Panc1 (cell line): ENCODE measurements around the gene RPRD1A. TPM values are rescaled to one million over a fixed set of nuclear protein-coding genes. Genes with fewer than 3 reads are reported as not detected.

Source experiments
- ATAC-seq: fragments of 200-7000 bp; cut with Tn5 transposase; 2 replicates; pipeline ENCODE4 v1.9.1; 2020; ENCODE audit warnings: mild to moderate bottlenecking, moderate library complexity
- BruUV-seq: library from RNA; stranded (reverse); fragments of 400-500 nt; replicated peaks from 2 replicates; lab custom pipeline; 2021; lab: Mats Ljungman, UMichigan
- CTCF ChIA-PET: fragments of 300-600 bp; sonication (Branson Sonifier 250); formaldehyde crosslinking; loops from one replicate; lab custom pipeline; 2022; ENCODE audit warnings: antibody characterized with exemption; lab: Charles Lee
- POLR2A ChIA-PET: fragments of 300-600 bp; sonication (Branson Sonifier 250); formaldehyde crosslinking; loops from one replicate; lab custom pipeline; 2022; ENCODE audit warnings: antibody characterized with exemption; lab: Charles Lee
- DNase-seq: peaks from one replicate; pipeline ENCODE4 v3.0.0-alpha.2; 2010; ENCODE audit warnings: low read depth, low spot score
- H3K27ac ChIP-seq: 2 replicates; pipeline ENCODE4 v1.5.1; 2011; ENCODE audit warnings: mild to moderate bottlenecking, low read length, inconsistent platforms
- H3K27me3 ChIP-seq: fragments of 200-500 bp; sonication (Bioruptor generic); 2 replicates; pipeline ENCODE4 v1.6.0; 2014; ENCODE audit warnings: low read length, inconsistent platforms; ENCODE audit not compliant: control insufficient read depth, insufficient read depth
- H3K36me3 ChIP-seq: fragments of 200-500 bp; sonication (Bioruptor generic); 2 replicates; pipeline ENCODE4 v1.5.1; 2014; ENCODE audit warnings: inconsistent platforms, mild to moderate bottlenecking, low read length, moderate library complexity; ENCODE audit not compliant: control insufficient read depth, insufficient read depth
- H3K4me1 ChIP-seq: 2 replicates; pipeline ENCODE4 v1.5.1; 2011; ENCODE audit warnings: inconsistent platforms, mild to moderate bottlenecking, low read length, moderate library complexity; ENCODE audit not compliant: control insufficient read depth, insufficient read depth
- H3K4me3 ChIP-seq, 2 experiments: 2 replicates each; pipeline ENCODE4 v1.5.1; 2011 to 2012; ENCODE audit warnings: low read depth in 2 of 2, low read length in 2 of 2, mild to moderate bottlenecking in 2 of 2, inconsistent platforms in 1 of 2, moderate library complexity in 1 of 2
- H3K9me3 ChIP-seq: fragments of 200-500 bp; sonication (Bioruptor generic); 2 replicates; pipeline ENCODE4 v1.5.1; 2014; ENCODE audit warnings: low read depth, mild to moderate bottlenecking, inconsistent platforms, low read length, moderate library complexity; ENCODE audit not compliant: control insufficient read depth, insufficient read depth
- POLR2AphosphoS5 ChIP-seq: IDR thresholded peaks from 2 replicates; pipeline ENCODE4 v1.6.1; 2012; ENCODE audit warnings: mild to moderate bottlenecking, low read depth, low read length, moderate library complexity
- SIN3A ChIP-seq: IDR thresholded peaks from 2 replicates; pipeline ENCODE4 v1.6.1; 2012; ENCODE audit warnings: low read depth, mild to moderate bottlenecking, low read length, moderate library complexity, borderline replicate concordance; ENCODE audit not compliant: insufficient read depth
- TCF7L2 ChIP-seq: IDR thresholded peaks from 2 replicates; pipeline ENCODE4 v1.6.1; 2011; ENCODE audit warnings: mild to moderate bottlenecking, low read depth, low read length, inconsistent platforms
- in situ Hi-C: cut with HindIII; loops from 2 replicates; pipeline ENCODE4 v1.10.0; 2016; ENCODE audit warnings: low sequenced_read_pairs, low pct_unique_long_range_greater_than_20kb
- intact Hi-C: fragments of 100-400 bp; cut with micrococcal nuclease; formaldehyde crosslinking; loops from one replicate; pipeline ENCODE4 v1.10.0; 2022; ENCODE audit not compliant: unreplicated experiment
- total RNA-seq: library from RNA; stranded (reverse); gene quantifications from one replicate; pipeline ENCODE4 v1.2.1, GENCODE V29; 2021; ENCODE audit not compliant: unreplicated experiment
- TF ChIP-seq, protein P1 (sequence below): fragments of 450-650 bp; IDR thresholded peaks from 2 replicates; pipeline ENCODE4 v1.5.1; 2017; ENCODE audit warnings: mild to moderate bottlenecking
- TF ChIP-seq, protein P2 (sequence below), 2 experiments: IDR thresholded peaks; 2 replicates each; pipeline ENCODE4 v1.6.1; 2011 to 2012; ENCODE audit warnings: low read depth in 2 of 2, control low read depth in 1 of 2, low read length in 1 of 2, mild to moderate bottlenecking in 1 of 2, moderate library complexity in 1 of 2; ENCODE audit not compliant: insufficient read depth in 1 of 2

The RPRD1A gene
- total RNA-seq, 1 experiment from 2014 or later, result 44.0 TPM

DNA sequence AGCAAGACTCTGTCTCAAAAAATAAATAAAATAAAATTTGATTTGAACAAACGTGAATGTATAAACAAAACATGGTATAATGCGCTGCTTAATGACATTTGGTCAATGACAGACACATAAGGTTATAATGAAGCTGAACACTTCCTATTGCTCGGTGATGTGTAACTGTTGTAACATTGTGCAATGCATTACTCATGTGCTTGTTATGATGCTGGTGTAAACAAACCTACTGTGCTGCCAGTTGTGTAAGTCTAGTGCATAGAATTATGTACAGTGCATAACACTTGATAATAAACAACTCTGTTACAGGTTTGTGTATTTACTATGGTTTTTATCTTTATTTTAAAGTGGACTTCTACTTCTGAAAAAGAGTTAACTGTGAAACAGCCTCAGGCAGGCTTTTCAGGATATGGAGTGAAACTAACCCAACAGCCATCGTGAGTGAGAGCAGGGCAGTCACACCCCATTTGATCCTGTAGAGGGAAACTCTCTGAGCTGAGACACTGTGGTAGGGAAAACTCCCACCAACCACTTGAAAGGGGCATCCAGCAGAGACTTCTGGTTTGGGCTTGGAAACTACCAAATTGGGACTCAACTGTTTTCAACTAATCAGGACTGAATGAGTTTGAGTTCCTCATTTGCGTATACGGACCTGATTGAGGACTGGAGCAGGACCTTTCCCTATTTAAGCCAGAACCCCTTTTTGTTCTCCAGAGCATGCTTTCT is 8.7 kb upstream of the RPRD1A start:
- Histone ChIP-seq H3K9me3 (no peaks in the 10 kb centered on the region), H3K36me3 (no peaks in the 10 kb centered on the region), H3K4me3 (no peak overlapping the region), H3K27me3 (no peaks in the 10 kb centered on the region), H3K27ac (no peak overlapping the region; the same call in 1 of the 2 replicates), H3K4me1 (peaks cover 4% of the 10 kb centered on the region; the same call in 1 of the 2 replicates)
- CTCF ChIA-PET, result no interaction called here
- no peak for TF ChIP-seq SIN3A
- no peak for TF ChIP-seq TCF7L2
- TF ChIP-seq, protein P1, sequence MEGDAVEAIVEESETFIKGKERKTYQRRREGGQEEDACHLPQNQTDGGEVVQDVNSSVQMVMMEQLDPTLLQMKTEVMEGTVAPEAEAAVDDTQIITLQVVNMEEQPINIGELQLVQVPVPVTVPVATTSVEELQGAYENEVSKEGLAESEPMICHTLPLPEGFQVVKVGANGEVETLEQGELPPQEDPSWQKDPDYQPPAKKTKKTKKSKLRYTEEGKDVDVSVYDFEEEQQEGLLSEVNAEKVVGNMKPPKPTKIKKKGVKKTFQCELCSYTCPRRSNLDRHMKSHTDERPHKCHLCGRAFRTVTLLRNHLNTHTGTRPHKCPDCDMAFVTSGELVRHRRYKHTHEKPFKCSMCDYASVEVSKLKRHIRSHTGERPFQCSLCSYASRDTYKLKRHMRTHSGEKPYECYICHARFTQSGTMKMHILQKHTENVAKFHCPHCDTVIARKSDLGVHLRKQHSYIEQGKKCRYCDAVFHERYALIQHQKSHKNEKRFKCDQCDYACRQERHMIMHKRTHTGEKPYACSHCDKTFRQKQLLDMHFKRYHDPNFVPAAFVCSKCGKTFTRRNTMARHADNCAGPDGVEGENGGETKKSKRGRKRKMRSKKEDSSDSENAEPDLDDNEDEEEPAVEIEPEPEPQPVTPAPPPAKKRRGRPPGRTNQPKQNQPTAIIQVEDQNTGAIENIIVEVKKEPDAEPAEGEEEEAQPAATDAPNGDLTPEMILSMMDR, result no peak
- TF ChIP-seq, protein P2, sequence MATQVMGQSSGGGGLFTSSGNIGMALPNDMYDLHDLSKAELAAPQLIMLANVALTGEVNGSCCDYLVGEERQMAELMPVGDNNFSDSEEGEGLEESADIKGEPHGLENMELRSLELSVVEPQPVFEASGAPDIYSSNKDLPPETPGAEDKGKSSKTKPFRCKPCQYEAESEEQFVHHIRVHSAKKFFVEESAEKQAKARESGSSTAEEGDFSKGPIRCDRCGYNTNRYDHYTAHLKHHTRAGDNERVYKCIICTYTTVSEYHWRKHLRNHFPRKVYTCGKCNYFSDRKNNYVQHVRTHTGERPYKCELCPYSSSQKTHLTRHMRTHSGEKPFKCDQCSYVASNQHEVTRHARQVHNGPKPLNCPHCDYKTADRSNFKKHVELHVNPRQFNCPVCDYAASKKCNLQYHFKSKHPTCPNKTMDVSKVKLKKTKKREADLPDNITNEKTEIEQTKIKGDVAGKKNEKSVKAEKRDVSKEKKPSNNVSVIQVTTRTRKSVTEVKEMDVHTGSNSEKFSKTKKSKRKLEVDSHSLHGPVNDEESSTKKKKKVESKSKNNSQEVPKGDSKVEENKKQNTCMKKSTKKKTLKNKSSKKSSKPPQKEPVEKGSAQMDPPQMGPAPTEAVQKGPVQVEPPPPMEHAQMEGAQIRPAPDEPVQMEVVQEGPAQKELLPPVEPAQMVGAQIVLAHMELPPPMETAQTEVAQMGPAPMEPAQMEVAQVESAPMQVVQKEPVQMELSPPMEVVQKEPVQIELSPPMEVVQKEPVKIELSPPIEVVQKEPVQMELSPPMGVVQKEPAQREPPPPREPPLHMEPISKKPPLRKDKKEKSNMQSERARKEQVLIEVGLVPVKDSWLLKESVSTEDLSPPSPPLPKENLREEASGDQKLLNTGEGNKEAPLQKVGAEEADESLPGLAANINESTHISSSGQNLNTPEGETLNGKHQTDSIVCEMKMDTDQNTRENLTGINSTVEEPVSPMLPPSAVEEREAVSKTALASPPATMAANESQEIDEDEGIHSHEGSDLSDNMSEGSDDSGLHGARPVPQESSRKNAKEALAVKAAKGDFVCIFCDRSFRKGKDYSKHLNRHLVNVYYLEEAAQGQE (IDR thresholded peaks at IDR 0.05; ENCODE audit: insufficient read depth in 1 of 2, low read depth in 2 of 2, low read length in 1 of 2), result no peak
- no peak for TF ChIP-seq POLR2AphosphoS5
- DNase-seq, result peak; percentile 33
- peak; percentile 81; the same call in 1 of the 2 replicates for ATAC-seq
- in situ Hi-C loops, result no loop called here
- no TSS peak for BruUV-seq
- POLR2A ChIA-PET, result no interaction called here
- intact Hi-C loops, result no loop called here

DNA sequence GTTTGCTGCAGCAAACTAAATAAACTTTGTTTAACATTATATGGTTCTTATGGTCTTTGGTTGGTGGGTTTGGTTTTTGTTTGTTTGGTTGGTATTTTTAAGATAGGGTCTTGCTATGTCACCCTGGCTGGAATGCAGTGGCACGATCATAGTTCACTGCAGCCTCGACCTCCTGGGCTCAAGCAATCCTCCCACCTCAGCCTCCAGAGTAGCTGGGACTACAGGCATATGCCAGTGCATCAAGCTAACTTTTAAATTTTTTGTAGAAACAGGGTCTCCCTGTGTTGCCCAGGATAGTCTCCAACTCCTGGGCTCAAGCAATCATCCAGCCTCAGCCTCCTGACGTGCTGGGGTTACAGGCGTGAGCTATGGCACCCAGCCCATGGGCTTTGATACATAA is 7.1 kb upstream of the RPRD1A start:
- Histone ChIP-seq H3K4me3 (no peak overlapping the region), H3K36me3 (no peaks in the 10 kb centered on the region), H3K4me1 (peaks cover 4% of the 10 kb centered on the region; the same call in 1 of the 2 replicates), H3K27ac (no peak overlapping the region), H3K9me3 (no peaks in the 10 kb centered on the region), H3K27me3 (no peaks in the 10 kb centered on the region)
- no TSS peak for BruUV-seq
- in situ Hi-C loops, result no loop called here
- CTCF ChIA-PET, result no interaction called here
- ATAC-seq, result no peak
- POLR2A ChIA-PET, result interaction anchor here (0.7 kb wide), 1 partner anchor 246 kb away, joined by 6 read pairs; no protein-coding TSS in a partner anchor
- intact Hi-C loops, result no loop called here
- no peak for TF ChIP-seq POLR2AphosphoS5
- TF ChIP-seq, protein P1, result no peak
- TF ChIP-seq, protein P2 (IDR thresholded peaks at IDR 0.05; ENCODE audit: insufficient read depth in 1 of 2, low read depth in 2 of 2, low read length in 1 of 2), result no peak
- no peak for TF ChIP-seq SIN3A
- TF ChIP-seq TCF7L2, result no peak
- no peak for DNase-seq
